NCI-H1092 treated with DMSO at 0.1 percent for 48 hours (cell line): Measurements from ENCODE around the gene LINGO1.

Experiments
- DNase-seq: peaks from one replicate; lab custom pipeline; 2025; lab: John Stamatoyannopoulos, UW

The LINGO1 gene

GRCh38 chr15:77568973-77569728, 63.6 kb downstream of the LINGO1 start:
- peak; percentile 29 for DNase-seq

GRCh38 chr15:77568014-77568972, 64.4 kb downstream of the LINGO1 start:
- DNase-seq = peak; percentile 22

GRCh38 chr15:77567202-77567601, 65.5 kb downstream of the LINGO1 start:
- no peak for DNase-seq

DNA sequence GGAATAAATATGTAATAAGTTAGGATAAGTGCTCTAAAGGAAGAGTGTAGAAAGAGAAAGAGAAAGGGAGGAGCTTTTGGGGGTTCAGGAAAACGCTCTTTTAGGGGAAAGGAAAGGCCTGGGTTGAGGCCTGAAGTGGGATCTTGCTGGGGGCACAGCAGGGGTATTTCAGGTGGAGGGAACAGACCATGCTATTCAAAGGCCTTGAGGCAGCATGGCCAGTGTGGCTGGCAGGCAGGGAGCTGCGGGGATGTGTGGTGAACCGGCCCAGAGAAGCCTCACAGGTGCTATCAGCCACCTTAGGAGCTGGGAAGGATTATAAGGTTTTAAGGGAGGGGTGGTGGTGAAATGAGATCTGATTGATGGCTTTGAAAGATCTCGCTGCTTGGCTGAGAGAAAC, 66.6 kb downstream of the LINGO1 start:
- no peak for DNase-seq

DNA sequence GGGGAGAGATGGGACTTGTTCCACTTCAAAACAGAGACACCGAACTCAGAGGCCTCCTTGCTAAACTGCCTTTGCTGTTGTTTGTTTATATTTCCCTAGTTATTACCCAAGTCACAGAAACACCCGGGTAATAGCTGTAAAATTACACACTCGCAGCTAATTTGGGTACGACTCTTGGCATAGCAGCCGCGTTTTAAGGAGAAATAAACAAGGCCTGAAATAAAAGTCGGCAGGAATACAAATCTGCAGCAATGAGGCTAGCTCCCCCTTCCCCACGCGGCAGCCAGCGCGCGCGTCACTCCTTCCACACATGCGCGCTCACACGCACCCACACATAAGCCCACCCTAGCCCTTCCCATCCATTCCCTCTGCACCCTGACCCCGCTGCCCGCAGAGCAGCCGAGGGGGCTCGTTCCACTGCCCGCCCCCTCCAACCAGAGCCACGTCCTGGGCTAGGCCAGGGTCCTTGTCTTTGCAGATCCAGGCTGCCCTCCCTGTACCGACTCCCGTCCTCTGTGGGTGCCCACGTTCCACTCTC, 67.3 kb downstream of the LINGO1 start:
- DNase-seq = no peak

DNA sequence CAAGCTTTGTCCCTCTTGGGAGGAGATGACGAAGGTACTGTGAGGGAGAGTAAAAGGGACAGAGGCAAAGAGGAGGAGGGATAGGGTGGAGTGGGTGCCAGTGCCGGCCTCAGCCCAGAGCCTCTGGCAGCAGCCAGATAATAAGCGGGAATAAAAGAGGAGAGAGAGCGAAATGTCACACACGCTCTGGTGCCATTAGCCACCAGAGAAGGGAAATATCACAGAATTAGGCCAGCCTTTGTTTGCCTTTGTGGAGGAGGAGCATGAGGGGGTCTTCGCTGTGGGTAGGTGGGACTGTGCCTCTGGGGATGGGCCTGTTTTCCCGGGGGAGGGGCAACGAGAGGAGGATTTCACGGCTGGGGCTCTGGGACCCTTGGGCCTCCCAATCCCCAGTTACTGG, 67.8 kb downstream of the LINGO1 start:
- peak; percentile 5 for DNase-seq

DNA sequence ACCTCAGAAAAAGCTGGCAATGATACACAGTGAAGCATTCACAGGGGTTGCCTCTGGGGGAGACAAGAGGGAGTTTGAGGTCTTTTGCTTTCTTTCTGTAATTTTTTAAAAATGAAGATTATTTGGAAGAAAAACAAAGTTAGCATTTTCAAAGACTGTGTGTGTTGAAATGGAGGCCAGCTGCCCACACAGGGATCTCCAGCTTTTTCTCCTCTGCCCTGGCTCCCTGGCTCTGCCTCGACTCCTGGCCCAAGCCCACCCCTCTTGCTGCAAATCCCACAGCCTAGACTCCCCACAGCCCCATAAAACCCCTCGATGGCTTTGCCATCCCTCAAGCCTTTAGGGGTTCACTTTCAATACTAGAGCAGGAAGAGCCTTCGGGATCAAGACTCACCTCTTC, 68.4 kb downstream of the LINGO1 start:
- DNase-seq = no peak

DNA sequence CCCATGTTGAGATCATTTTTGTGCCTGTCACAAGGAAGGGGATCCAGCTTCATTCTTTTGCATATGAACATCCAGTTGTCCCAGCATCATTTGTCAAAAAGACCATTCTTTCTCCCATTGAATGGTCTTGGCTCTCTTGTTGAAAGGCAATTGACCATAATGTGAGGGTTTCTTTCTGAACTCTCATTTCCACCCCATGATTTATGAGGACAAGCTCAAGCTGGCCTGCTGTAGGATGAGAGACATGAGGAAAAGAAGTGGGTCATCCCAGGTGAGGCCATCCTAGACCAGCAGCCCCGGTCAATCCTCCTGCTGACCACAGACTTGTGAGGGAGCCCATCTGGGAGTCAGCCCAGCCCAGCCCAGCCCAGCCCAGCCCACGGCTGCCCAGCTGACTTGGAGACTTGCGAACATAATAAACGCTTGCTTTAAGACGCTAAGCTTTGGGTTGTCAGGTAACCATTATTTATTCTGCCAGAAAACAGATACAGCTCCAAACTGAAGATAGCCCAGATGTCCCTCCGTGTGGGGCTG, 69.0 kb downstream of the LINGO1 start:
- DNase-seq = no peak
